ENCODE results near the gene ST14.
"Not testable (repeated sequence)": the region's sequence is repeated elsewhere in the genome, so short reads cannot be mapped to it uniquely, and the experiment has no call there.

ST14 gene

DNA sequence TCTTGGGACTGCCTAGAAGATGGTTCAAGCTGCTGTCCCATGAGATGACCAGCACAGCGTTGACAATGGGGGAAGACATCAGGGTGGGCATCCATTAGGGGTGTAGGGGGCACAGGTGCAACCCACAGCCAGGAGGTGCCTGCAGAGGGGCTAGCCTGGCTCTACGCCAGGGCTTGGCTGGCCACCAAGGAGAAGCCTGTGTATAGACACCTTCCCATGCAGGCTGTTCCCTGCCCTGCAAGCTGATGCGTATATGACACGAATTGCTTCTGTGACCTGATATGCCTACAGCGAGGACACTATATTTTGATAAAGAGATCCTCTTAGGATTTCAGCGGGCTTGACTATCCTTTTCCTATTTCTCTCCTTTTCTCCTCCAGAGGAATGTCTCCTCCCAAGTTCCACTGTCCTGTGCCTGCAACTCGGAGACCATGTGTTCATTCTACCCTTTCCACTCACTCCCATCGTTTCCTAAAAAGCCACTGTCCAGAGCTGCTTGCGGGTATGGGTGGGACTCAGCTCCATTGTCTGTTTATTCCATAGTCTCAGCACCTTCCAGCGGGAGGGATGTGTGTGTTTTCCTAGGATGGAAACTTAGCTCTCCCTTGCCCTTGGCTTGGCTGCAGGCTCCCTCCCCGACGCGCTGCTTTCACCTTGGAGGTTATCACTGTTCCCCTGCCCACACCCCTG lies 56.1 kb downstream of the ST14 start:
- peaks cover 5% of the 10 kb centered on the region; the same call in 1 of the 2 replicates for H3K27me3 ChIP-seq (ENCODE audit: insufficient read depth, low read length)
- no peaks in the 10 kb centered on the region for H3K9me3 ChIP-seq (ENCODE audit: insufficient read depth, low read depth, low read length)
- H3K36me3 ChIP-seq (ENCODE audit: insufficient read depth, low read depth, low read length) = no peaks in the 10 kb centered on the region
- peaks cover 4% of the 10 kb centered on the region; the same call in 1 of the 2 replicates for H3K4me1 ChIP-seq (ENCODE audit: insufficient read depth, low read length)
- H3K4me3 ChIP-seq (ENCODE audit: low read length) = no peak overlapping the region
- H3K9ac ChIP-seq (ENCODE audit: low read depth, low read length) = no peak overlapping the region
- H3K27ac ChIP-seq (ENCODE audit: low read length) = no peak overlapping the region

DNA sequence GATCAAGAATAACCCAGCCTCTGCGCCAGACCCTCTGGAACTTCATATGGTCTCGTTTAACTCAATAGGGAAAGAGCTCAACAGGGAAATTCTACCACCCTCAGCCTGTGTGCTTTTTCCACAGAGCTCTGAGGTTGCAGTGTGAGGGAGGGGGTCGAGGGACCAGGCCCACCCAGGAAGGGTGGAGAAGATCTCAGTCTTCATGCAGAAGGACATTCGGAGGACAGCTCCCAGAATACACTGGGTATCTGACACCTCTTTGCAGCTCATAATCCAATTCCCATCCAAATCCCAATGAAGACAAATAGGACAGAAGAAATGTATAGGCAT lies 56.6 kb downstream of the ST14 start:
- peaks cover 4% of the 10 kb centered on the region; the same call in 1 of the 2 replicates for H3K4me1 ChIP-seq (ENCODE audit: insufficient read depth, low read length)

GRCh38 chr11:130216591-130217132 lies 57.1 kb downstream of the ST14 start:
- H3K4me1 ChIP-seq (ENCODE audit: insufficient read depth, low read length) = peaks cover 4% of the 10 kb centered on the region; the same call in 1 of the 2 replicates
- H3K9me3 ChIP-seq (ENCODE audit: insufficient read depth, low read depth, low read length) = no peaks in the 10 kb centered on the region
- peaks cover 5% of the 10 kb centered on the region; the same call in 1 of the 2 replicates for H3K27me3 ChIP-seq (ENCODE audit: insufficient read depth, low read length)
- H3K4me3 ChIP-seq (ENCODE audit: low read length) = no peak overlapping the region
- H3K9ac ChIP-seq (ENCODE audit: low read depth, low read length) = no peak overlapping the region
- no peak overlapping the region for H3K27ac ChIP-seq (ENCODE audit: low read length)
- no peaks in the 10 kb centered on the region for H3K36me3 ChIP-seq (ENCODE audit: insufficient read depth, low read depth, low read length)

More for the DNA sequence above, 56.6 kb downstream of the ST14 start:
- no peak overlapping the region for H3K27ac ChIP-seq (ENCODE audit: low read length)
- no peaks in the 10 kb centered on the region for H3K36me3 ChIP-seq (ENCODE audit: insufficient read depth, low read depth, low read length)
- H3K9me3 ChIP-seq (ENCODE audit: insufficient read depth, low read depth, low read length) = no peaks in the 10 kb centered on the region
- H3K9ac ChIP-seq (ENCODE audit: low read depth, low read length) = no peak overlapping the region
- peaks cover 5% of the 10 kb centered on the region; the same call in 1 of the 2 replicates for H3K27me3 ChIP-seq (ENCODE audit: insufficient read depth, low read length)
- H3K4me3 ChIP-seq (ENCODE audit: low read length) = no peak overlapping the region

DNA sequence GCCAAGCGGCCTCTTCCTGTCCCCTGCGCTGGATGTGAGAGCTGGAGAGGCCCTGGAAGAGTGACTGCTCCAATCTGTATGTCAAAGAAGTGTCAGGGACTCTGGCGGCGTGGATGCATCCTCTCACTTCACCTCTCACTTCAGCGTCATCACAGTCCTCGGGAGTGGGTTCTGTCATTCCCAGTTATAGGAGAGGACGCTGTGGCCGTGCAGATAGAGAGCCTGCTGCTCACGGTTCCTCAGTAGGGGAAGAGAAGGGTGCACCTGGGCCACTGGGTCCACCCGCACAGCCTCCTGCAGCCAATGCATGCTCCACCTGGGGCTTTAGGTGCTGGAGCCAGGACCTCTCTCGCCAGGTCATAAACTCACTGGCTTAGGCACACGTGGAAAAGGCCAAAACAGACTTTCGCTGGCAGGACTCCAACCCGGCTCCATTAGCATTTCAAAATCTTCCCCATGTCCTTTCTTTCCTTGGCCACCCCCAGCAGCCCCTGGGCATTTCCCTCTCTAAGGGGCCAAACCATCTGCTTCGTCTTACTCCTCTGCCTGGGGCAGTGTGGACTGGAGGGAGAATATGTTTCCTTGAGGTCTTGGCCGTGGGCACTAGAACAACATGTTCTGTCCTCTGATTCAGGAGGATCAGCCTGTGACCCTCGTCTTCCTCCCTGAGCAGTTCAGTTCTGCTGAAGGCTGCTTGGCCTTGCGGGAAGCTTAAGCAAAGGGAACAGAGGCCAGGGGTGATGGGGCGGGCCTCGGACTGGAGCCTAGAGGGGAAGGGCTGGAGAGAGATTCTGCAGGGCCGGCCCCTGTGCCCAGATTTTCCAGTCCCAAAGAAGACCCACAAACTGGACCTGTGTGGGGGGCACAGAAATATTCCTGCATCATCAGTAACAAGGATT lies 57.8 kb downstream of the ST14 start:
- Histone ChIP-seq H3K9me3 (ENCODE audit: insufficient read depth, low read depth, low read length) (no peaks in the 10 kb centered on the region), H3K36me3 (ENCODE audit: insufficient read depth, low read depth, low read length) (no peaks in the 10 kb centered on the region), H3K27ac (ENCODE audit: low read length) (no peak overlapping the region), H3K27me3 (ENCODE audit: insufficient read depth, low read length) (peaks cover 5% of the 10 kb centered on the region; the same call in 1 of the 2 replicates), H3K9ac (ENCODE audit: low read depth, low read length) (no peak overlapping the region), H3K4me1 (ENCODE audit: insufficient read depth, low read length) (peaks cover 4% of the 10 kb centered on the region; the same call in 1 of the 2 replicates), H3K4me3 (ENCODE audit: low read length) (no peak overlapping the region)

GRCh38 chr11:130218501-130219070 lies 59.0 kb downstream of the ST14 start:
- no peaks in the 10 kb centered on the region for H3K27me3 ChIP-seq (ENCODE audit: insufficient read depth, low read length)
- H3K27ac ChIP-seq (ENCODE audit: low read length) = no peak overlapping the region
- H3K36me3 ChIP-seq (ENCODE audit: insufficient read depth, low read depth, low read length) = no peaks in the 10 kb centered on the region
- H3K4me3 ChIP-seq (ENCODE audit: low read length) = no peak overlapping the region
- no peak overlapping the region for H3K9ac ChIP-seq (ENCODE audit: low read depth, low read length)
- H3K4me1 ChIP-seq (ENCODE audit: insufficient read depth, low read length) = peaks cover 4% of the 10 kb centered on the region; the same call in 1 of the 2 replicates
- H3K9me3 ChIP-seq (ENCODE audit: insufficient read depth, low read depth, low read length) = no peaks in the 10 kb centered on the region

DNA sequence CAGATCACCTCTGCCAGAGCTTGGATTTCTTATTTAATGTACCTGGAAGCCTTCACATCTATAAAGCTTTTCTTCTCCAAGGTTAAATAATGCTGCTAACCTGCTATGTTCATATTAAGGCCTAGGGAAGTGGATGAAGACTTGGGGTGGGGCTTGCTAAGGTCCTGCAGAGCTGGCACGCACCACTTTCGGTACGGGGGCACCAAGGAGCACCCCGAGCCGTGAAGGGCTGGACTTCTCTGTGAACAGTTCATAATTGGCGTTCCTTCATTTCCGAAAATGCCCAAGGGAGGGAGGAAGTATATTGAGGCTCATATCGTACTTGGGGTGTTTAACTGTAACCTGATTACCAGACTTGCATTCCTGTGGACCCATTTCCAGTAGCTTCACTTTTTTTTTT lies 59.6 kb downstream of the ST14 start:
- H3K27ac ChIP-seq (ENCODE audit: low read length) = no peak overlapping the region
- H3K36me3 ChIP-seq (ENCODE audit: insufficient read depth, low read depth, low read length) = no peaks in the 10 kb centered on the region
- H3K4me3 ChIP-seq (ENCODE audit: low read length) = no peak overlapping the region
- H3K9me3 ChIP-seq (ENCODE audit: insufficient read depth, low read depth, low read length) = no peaks in the 10 kb centered on the region
- peaks cover 4% of the 10 kb centered on the region; the same call in 1 of the 2 replicates for H3K4me1 ChIP-seq (ENCODE audit: insufficient read depth, low read length)
- no peak overlapping the region for H3K9ac ChIP-seq (ENCODE audit: low read depth, low read length)
- no peaks in the 10 kb centered on the region for H3K27me3 ChIP-seq (ENCODE audit: insufficient read depth, low read length)

DNA sequence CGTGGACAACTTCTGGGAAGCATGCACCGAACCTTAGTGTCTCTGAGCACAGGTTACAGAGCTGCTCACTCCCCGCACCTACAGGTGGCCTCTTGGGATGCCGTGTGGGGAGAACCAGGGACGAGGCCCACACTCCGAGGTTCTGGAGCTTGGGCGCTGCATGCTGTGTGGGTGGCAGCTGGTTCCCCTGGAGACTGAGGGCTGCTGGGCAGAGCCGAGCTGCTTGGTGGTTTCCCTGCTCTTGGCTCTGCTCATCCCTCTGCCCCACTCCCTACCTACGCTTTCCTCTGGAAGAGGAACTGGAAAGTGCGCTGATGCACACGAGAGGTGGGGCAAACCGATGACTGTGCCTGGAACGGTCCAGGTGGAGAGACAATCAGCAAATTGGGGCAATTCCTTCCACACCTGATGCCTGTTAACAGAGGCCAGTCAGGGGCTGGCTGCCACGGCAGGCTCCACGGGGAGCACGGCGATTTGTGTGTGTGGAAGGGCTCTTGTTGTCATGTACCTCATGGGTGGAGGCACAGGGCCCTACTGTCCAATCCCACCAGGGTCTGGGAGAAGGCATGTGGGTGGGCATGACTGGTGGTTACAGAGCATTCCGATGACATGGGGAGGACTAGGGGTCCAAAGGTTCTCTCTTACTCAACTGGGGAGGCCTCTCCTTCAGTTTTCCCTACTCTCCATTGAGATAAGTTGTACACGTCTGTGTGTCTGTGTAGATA lies 60.9 kb downstream of the ST14 start:
- Histone ChIP-seq H3K27me3 (ENCODE audit: insufficient read depth, low read length) (no peaks in the 10 kb centered on the region), H3K27ac (ENCODE audit: low read length) (no peak overlapping the region), H3K9ac (ENCODE audit: low read depth, low read length) (no peak overlapping the region), H3K4me3 (ENCODE audit: low read length) (no peak overlapping the region), H3K36me3 (ENCODE audit: insufficient read depth, low read depth, low read length) (no peaks in the 10 kb centered on the region), H3K4me1 (ENCODE audit: insufficient read depth, low read length) (peaks cover 4% of the 10 kb centered on the region; the same call in 1 of the 2 replicates), H3K9me3 (ENCODE audit: insufficient read depth, low read depth, low read length) (no peaks in the 10 kb centered on the region)

GRCh38 chr11:130223291-130223971 lies 63.8 kb downstream of the ST14 start:
- Histone ChIP-seq H3K4me3 (ENCODE audit: low read length) (no peak overlapping the region), H3K36me3 (ENCODE audit: insufficient read depth, low read depth, low read length) (no peaks in the 10 kb centered on the region), H3K27ac (ENCODE audit: low read length) (no peak overlapping the region), H3K4me1 (ENCODE audit: insufficient read depth, low read length) (no peaks in the 10 kb centered on the region), H3K27me3 (ENCODE audit: insufficient read depth, low read length) (no peaks in the 10 kb centered on the region), H3K9me3 (ENCODE audit: insufficient read depth, low read depth, low read length) (no peaks in the 10 kb centered on the region), H3K9ac (ENCODE audit: low read depth, low read length) (no peak overlapping the region)

GRCh38 chr11:130227373-130227772 lies 67.8 kb downstream of the ST14 start:
- H3K4me1 ChIP-seq (ENCODE audit: insufficient read depth, low read length) = no peaks in the 10 kb centered on the region
- H3K9me3 ChIP-seq (ENCODE audit: insufficient read depth, low read depth, low read length) = no peaks in the 10 kb centered on the region
- H3K27me3 ChIP-seq (ENCODE audit: insufficient read depth, low read length) = no peaks in the 10 kb centered on the region
- H3K9ac ChIP-seq (ENCODE audit: low read depth, low read length) = no peak overlapping the region
- no peak overlapping the region for H3K27ac ChIP-seq (ENCODE audit: low read length)
- peaks cover 12% of the 10 kb centered on the region for H3K36me3 ChIP-seq (ENCODE audit: insufficient read depth, low read depth, low read length)
- no peak overlapping the region for H3K4me3 ChIP-seq (ENCODE audit: low read length)

DNA sequence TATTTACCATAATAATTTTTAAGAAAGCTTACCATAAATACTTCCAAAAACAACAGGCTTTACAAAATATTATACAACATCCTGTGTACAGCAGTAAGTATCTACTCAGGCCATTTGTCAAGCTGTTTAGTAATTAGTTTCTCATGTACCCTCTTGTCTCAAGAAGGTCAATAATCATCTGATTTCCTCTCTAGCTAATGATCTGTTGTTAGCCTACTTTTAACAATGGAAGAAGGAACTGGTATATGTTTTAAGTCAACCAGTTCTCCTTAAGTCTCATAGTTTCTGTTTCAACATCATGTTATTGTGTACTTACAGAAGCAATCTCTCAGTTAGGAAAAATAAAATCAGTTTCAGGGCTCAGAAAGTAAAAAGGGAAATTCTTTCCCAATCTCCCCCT lies 73.9 kb downstream of the ST14 start:
- H3K9ac ChIP-seq (ENCODE audit: low read depth, low read length); H3K9me3 ChIP-seq (ENCODE audit: insufficient read depth, low read depth, low read length); H3K27ac ChIP-seq (ENCODE audit: low read length); H3K4me1 ChIP-seq (ENCODE audit: insufficient read depth, low read length); H3K27me3 ChIP-seq (ENCODE audit: insufficient read depth, low read length); H3K4me3 ChIP-seq (ENCODE audit: low read length): not testable (repeated sequence)
- H3K36me3 ChIP-seq (ENCODE audit: insufficient read depth, low read depth, low read length) = peaks cover 60% of the 10 kb centered on the region

DNA sequence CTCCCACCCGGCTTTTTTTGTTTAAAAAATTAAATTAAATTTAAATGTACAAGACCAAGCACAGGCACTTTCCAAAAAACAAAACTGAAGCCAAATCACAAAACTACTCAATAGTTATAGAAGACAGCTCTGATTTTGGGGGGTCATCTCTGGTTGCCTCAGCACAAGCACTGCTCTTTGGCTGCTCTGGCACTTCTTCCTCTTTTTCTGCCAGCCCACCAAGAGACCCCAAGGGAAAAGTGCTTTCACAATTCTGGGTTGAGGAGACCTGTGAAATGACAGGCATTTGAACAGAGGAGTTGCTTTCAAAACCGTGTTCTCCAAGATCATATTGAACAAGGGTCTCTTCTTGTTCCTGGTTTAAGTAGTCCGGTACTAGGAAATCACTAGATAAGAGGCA lies 74.3 kb downstream of the ST14 start:
- not testable (repeated sequence) for H3K27ac ChIP-seq (ENCODE audit: low read length); H3K9me3 ChIP-seq (ENCODE audit: insufficient read depth, low read depth, low read length); H3K27me3 ChIP-seq (ENCODE audit: insufficient read depth, low read length); H3K4me3 ChIP-seq (ENCODE audit: low read length); H3K9ac ChIP-seq (ENCODE audit: low read depth, low read length); H3K4me1 ChIP-seq (ENCODE audit: insufficient read depth, low read length)
- peaks cover 64% of the 10 kb centered on the region for H3K36me3 ChIP-seq (ENCODE audit: insufficient read depth, low read depth, low read length)
